Brain microvascular endothelial cell (primary cell): ENCODE measurements around the gene CUBN.

Experiments used
- DNase-seq: peaks from one replicate; pipeline ENCODE4 v3.0.0-alpha.2; 2020
- H3K27ac ChIP-seq: fragments of 250-450 bp; sonication (Bioruptor Pico); 2 replicates; pipeline ENCODE4 v1.5.1; 2020; ENCODE audit warnings: mild to moderate bottlenecking, moderate library complexity
- H3K27me3 ChIP-seq: fragments of 250-450 bp; sonication (Bioruptor Pico); replicated peaks from 2 replicates; pipeline ENCODE4 v1.5.1; 2020; ENCODE audit warnings: mild to moderate bottlenecking
- H3K36me3 ChIP-seq: fragments of 250-450 bp; sonication (Bioruptor Pico); replicated peaks from 2 replicates; pipeline ENCODE4 v1.5.1; 2020; ENCODE audit warnings: mild to moderate bottlenecking
- H3K4me3 ChIP-seq: 2 replicates; pipeline ENCODE4 v1.5.1; 2011; ENCODE audit warnings: low read depth, mild to moderate bottlenecking, control low read depth, low read length, moderate library complexity
- CTCF ChIP-seq: IDR thresholded peaks from 2 replicates; pipeline ENCODE4 v1.5.1; 2011; ENCODE audit warnings: low read depth, mild to moderate bottlenecking, moderate library complexity, low read length, control low read depth, inconsistent platforms; ENCODE audit errors: missing control alignments
- in situ Hi-C: cut with HindIII; loops from 2 replicates; pipeline ENCODE4 v1.10.0; 2017; ENCODE audit warnings: low sequenced_read_pairs, low pct_ligation_motif_present

Gene CUBN

GRCh38 chr10:16904639-16905061 lies 225.0 kb downstream of the CUBN start:
- Histone ChIP-seq H3K4me3 (no peak overlapping the region), H3K36me3 (no peaks in the 10 kb centered on the region), H3K27ac (no peak overlapping the region), H3K27me3 (no peaks in the 10 kb centered on the region)
- DNase-seq = peak; percentile 69
- in situ Hi-C loops = no loop called here
- no peak for TF ChIP-seq CTCF

GRCh38 chr10:16904049-16904448 lies 225.6 kb downstream of the CUBN start:
- DNase-seq = no peak
- in situ Hi-C loops = no loop called here
- TF ChIP-seq CTCF = no peak
- H3K27ac ChIP-seq = no peak overlapping the region
- no peak overlapping the region for H3K4me3 ChIP-seq
- H3K27me3 ChIP-seq = no peaks in the 10 kb centered on the region
- H3K36me3 ChIP-seq = no peaks in the 10 kb centered on the region

- no peak for TF ChIP-seq CTCF
- in situ Hi-C loops = no loop called here
Observed at GRCh38 chr10:16902606-16903005, 227.0 kb downstream of the CUBN start.

GRCh38 chr10:16901106-16901505 lies 228.5 kb downstream of the CUBN start:
- in situ Hi-C loops = no loop called here
- no peak for DNase-seq
- Histone ChIP-seq H3K27me3 (no peaks in the 10 kb centered on the region), H3K36me3 (no peaks in the 10 kb centered on the region), H3K27ac (no peak overlapping the region), H3K4me3 (no peak overlapping the region)
- no peak for TF ChIP-seq CTCF

More at GRCh38 chr10:16902606-16903005, 227.0 kb downstream of the CUBN start:
- H3K27me3 ChIP-seq = no peaks in the 10 kb centered on the region
- no peak for DNase-seq
- H3K36me3 ChIP-seq = no peaks in the 10 kb centered on the region
- H3K4me3 ChIP-seq = no peak overlapping the region
- no peak overlapping the region for H3K27ac ChIP-seq

- no peaks in the 10 kb centered on the region for H3K36me3 ChIP-seq
- H3K27ac ChIP-seq = no peak overlapping the region
- in situ Hi-C loops = no loop called here
- no peak for TF ChIP-seq CTCF
- no peaks in the 10 kb centered on the region for H3K27me3 ChIP-seq
- no peak overlapping the region for H3K4me3 ChIP-seq
- no peak for DNase-seq
Observed at GRCh38 chr10:16896993-16897392, 232.6 kb downstream of the CUBN start.

- no peak overlapping the region for H3K27ac ChIP-seq
- no peak overlapping the region for H3K4me3 ChIP-seq
- no peaks in the 10 kb centered on the region for H3K27me3 ChIP-seq
- in situ Hi-C loops = no loop called here
- no peaks in the 10 kb centered on the region for H3K36me3 ChIP-seq
- DNase-seq = no peak
- no peak for TF ChIP-seq CTCF
Observed at GRCh38 chr10:16894821-16895220, 234.8 kb downstream of the CUBN start.
